ENCODE results near the gene UGT2B15.
"Not testable (repeated sequence)": the region's sequence is repeated elsewhere in the genome, so short reads cannot be mapped to it uniquely, and the experiment has no call there.

- TF ChIP-seq CTCF, POLR2A (IDR thresholded peaks at IDR 0.05): not testable (repeated sequence)
Observed at GRCh38 chr4:68656445-68656973, 13.9 kb downstream of the UGT2B15 start.
